ENCODE data around the gene DES.
"Not testable (repeated sequence)": the region's sequence is repeated elsewhere in the genome, so short reads cannot be mapped to it uniquely, and the experiment has no call there.

DES gene

DNA sequence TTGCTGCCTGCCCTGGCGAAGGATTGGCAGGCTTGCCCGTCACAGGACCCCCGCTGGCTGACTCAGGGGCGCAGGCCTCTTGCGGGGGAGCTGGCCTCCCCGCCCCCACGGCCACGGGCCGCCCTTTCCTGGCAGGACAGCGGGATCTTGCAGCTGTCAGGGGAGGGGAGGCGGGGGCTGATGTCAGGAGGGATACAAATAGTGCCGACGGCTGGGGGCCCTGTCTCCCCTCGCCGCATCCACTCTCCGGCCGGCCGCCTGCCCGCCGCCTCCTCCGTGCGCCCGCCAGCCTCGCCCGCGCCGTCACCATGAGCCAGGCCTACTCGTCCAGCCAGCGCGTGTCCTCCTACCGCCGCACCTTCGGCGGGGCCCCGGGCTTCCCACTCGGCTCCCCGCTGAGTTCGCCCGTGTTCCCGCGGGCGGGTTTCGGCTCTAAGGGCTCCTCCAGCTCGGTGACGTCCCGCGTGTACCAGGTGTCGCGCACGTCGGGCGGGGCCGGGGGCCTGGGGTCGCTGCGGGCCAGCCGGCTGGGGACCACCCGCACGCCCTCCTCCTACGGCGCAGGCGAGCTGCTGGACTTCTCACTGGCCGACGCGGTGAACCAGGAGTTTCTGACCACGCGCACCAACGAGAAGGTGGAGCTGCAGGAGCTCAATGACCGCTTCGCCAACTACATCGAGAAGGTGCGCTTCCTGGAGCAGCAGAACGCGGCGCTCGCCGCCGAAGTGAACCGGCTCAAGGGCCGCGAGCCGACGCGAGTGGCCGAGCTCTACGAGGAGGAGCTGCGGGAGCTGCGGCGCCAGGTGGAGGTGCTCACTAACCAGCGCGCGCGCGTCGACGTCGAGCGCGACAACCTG is at the start of gene DES:
Gene DES (plus strand): TSS at position 223 of the 857 bp plus-strand sequence. CDS start 86 bp downstream, at position 309.
- no peak for DNase-seq (ENCODE audit: low read depth)

DNA sequence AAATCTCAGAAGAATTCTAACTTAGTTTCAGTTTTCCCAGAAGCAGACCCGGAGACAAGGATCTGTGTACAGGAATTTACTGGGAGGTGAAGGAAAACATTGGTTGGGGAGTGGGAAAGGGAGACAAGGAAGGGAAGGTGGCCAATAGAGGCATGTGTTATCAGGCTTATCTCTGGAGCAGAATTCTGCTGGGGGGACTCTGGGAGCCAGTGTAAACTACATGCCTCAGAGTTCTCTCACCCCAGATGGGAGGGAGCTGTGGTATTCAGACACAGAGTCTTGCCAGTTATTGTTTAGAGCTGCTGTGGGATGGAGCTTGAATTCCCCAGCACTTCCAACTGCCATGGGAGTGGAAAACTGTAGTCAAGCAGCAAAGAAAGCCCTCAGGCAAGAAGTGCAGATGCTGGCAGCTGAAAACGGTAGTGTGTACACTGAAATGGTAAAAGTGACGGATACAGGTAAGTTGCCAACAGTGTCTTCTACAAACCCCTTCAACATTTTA is 49.4 kb upstream of the DES start:
- DNase-seq (ENCODE audit: low read depth) = no peak

DNA sequence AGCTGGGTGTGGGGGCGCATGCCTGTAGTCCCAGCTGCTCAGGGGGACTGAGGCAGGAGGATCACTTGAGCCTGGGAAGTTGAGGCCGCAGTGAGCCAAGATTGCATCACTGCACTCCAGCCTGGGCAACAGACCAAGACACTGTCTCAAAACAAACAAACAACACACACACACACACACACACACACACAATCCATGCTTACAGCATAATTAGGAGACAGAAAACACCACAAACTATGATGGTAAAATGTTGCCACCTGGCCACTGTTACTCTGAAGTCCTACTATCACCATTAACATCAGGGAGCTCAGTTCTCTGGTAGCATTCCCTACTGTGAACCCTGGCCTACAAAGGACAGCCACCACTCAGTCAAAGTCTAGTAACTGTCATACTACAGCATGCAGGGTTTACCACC is 48.7 kb upstream of the DES start:
- DNase-seq (ENCODE audit: low read depth) = no peak

DNA sequence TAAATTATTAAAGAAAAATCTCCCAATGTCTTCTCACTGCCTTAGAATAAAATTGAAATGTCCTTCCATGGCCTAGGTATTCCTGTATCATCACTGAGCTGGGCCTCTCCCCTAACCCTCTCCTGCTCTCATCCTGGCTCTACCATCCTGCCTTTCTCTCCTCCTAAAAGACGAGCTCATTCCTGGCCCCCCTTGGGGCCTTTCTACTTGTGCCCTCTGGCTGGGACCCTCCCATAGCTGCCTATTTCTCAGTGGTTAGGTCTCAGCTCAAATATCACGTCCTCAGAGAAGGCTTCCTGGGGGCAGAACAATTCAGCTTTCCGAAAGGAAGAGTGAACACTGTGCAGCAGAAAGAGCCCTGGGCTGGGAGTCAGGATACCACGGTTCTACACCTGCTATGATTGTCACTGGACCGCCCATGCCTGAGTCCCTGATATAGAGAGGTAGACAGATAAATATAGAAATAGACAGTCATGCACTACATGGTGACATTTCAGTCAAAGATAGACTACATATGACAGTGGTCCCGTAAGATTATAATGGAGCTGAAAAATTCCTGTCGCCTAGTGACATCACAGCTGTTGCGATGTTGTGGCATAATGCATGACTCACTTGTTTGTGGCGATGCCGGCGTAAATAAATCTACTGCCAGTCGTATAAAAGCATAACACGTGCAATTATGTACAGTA is 39.9 kb upstream of the DES start:
- DNase-seq (ENCODE audit: low read depth) = no peak

DNA sequence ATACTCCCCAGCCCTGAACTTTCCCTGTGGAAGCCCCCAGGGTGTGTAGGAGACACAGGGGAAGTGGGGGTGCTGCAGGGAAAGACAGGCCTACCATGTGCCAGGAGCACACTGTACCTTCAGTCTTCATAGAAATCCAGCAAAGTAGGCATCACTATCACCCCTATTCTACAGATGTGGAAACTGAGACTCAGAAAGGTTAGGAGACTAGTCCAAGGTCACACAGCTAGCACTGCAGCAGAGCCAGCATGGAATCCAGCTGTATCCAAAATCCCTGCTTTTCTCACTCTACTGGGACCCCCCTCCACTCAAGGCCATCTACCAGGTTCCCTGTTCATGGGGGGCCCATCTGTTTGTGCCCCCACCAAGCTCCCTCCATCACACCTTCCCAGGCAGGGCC is 37.3 kb upstream of the DES start:
- no peak for DNase-seq (ENCODE audit: low read depth)

DNA sequence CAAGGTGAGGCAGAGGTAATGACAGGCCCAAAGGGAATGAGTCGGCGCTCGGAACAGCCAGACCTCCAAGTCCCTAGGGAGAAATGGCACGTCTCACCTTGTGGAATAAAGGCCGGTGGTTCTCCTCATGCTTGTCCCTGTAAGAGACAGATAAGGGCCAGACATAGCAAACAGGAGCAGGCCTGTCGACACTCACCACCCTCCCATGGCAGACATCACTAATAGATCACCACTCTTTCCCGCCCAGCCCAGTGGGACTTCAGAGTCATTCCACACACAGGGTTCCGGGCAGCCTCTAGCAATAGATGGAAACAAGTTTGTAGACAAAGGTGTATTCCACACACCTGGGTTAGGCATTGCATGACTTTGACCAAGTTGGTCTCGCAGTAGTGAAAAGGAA is 36.7 kb upstream of the DES start:
- DNase-seq (ENCODE audit: low read depth) = no peak

DNA sequence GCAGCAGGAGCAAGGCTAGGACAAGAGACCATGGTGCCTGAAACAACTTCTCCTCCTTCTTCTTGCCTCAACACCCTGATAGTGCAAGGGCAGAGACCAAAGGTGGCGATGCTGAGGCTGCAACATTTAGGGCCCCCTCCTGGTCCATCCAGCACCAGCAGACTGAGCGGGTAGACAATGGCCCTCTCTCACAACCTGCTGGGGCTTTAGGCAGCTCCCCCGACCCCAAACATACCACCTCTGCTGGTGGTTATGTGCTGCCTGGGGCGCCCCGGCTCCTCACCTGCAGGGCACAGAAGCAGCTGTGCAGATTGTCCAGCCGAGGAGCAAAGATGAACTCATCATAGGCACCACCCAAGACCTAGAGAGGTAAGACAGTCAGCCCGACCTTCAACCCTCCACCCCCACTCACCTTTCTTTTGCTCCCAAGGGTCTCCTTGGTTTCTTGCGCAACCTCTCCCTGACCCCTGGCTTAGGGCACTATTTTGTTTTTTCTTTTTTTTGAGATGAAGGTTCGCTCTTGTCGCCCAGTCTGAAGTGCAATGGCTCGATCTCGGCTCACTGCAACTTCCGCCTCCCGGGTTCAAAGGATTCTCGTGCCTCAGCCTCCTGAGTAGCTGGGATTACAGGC is 34.0 kb upstream of the DES start:
- DNase-seq (ENCODE audit: low read depth) = no peak

DNA sequence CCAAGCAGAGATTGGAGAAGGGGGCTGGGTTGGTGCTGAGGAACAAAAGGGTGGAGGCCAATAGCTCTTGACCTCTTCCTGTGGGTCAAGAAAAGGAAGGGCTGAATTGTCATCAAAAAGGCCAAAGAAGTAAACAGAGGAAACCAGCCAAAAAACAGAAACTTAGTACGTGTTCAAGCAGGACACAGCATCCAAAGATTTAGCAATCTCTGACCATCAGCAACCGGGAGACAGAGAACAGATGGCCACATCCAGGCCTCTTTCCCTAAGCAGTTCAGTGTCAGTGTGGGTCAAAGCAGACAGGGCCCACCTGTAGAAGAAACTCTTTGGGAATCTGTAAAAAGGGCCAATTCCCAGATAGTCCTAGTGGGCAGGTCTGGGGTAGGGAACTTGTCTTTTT is 33.3 kb upstream of the DES start:
- no peak for DNase-seq (ENCODE audit: low read depth)

DNA sequence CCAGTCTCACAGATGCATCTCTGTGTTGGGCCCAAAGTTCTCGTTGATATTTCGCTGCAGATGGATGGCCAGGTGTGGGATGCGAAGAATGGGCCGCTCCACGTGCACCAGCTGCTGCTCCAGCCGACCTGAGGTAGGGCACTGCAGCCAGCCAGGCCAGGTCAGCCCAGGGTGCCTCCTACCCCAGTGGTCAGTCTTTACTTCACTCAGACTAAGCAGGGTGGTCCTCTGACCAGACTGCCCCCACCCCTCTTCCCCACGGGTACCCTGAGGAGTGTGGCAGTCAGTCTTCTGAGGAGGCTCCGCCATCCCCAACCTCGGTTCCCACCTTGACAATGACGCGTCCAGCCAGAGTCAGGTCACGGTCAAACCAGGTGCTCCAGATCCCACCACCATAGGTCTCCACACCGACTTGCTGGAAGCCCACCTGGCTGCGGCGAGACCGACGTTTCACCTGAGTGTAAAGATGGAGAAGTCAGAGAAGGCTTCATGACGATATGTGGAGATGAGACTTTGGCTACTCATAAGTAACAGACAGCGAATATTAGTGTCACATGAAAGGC is 32.1 kb upstream of the DES start:
- DNase-seq (ENCODE audit: low read depth) = no peak

DNA sequence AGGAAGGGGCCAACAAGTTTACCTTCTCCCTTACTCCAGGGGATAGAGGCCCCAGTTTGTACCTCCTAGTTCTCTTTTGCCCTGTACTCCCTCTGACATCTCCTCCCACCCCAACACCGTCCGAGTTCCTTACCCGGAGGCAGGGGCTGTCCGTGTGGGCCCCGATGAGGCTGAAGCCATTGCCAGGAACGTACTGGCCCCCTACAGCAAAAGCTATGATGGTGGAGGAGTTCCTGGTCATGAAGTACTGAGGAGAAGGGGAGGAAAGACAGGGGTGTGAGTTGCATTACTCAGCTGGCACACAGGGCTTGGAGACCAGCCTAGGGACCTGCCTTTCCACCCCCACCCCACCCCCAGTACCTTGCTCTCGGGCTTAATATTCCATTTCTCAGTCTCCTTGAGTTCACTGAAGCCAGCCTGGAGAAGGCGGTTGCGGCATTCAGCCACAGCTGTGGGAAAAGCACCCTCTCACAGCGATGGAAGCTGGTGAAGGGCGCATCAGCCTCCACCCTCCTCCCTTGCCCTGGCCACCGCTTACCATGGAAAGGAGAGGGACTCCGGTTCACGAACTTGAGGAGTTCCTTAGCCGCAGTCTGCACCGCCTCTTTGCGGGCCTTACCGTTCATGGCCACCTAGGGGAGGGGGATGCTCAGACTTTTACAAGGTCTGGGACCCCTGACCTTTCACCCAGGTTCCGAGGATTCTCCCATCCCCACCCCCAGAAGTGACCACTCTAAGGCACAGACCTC is 31.5 kb upstream of the DES start:
- DNase-seq (ENCODE audit: low read depth) = no peak

DNA sequence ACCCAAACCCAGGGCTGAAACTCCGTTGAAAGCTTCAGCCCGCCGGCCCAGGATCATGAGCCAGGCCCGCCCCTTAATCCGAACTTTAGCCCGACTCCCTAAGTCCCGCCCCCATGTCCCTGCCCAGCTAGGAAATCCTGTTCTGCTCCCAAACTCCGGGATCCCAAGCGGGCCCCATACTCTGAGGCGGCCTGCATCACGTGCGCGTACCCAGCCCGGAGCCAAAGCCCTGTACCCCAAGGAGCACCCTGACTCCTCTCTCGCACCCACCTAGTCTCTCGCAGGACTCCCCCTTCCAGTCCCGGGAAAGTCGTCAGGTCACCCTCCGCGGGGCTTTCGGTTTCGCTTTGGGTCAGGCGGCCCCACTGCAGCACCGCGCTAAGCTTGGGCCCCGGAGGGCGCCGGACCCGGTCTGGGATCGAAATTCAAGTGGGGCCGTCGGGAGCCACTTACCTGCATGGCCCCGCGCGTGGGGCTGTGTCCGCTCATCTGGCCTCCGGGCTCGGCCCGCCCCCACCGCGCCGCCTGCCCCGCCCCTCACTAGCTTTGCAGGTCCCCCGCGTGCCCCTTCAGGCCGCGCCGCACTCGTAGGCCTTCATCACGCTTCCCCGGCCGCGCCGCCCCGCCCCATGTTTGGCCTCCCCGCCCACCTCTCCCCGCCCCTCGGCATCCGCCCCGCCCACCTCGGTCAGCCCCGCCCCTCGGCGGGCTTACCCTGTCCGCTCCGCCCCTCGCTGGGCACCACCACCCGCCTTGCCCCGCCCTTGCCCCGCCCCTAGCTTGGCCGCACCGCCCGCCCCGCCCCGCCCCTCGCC is 30.7 kb upstream of the DES start, which contains the start of gene DNPEP:
Gene DNPEP (minus strand): TSS at position 607 of the 815 bp plus-strand sequence. CDS start 118 bp downstream, at position 489.
- DNase-seq (ENCODE audit: low read depth) = peak; percentile 92

DNA sequence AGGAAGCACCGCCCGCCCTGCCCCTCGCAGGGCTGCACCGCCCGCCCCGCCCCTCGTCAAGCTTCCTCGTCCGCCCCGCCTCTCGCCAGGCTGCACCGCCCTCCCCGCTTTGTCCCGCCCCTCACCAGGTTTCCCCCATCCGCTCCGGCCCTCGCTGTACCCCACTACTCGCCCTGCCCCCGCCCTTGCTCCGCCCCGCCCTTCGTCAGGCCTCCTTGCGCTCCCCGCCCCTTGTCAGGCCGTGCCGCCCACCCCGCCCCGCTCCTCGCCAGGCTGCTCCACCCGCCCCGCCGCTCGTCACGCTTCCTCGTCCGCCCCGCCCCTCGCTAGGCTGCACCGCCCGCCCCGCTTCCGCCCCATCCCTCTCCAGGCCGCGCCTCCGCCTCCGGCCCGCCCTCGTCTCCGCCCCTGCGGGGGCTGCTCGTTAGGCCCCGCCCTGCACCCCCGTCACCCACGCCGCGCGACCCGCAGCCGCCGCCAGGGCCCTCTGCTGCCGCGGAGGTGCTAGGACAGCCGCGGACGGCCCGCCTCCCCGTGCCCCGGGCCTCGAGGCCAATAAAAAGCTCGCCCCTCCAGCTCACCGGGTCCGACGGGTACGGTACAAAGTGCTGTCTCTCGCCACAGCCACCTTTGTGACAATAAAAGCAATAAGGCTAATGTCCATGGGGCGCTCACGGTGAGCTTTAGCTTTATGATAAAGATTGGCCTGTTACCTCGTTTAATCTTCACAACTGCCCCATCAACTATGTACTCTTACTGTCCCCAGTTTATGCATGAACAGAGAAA is 29.9 kb upstream of the DES start:
- peak; percentile 98 for DNase-seq (ENCODE audit: low read depth)

DNA sequence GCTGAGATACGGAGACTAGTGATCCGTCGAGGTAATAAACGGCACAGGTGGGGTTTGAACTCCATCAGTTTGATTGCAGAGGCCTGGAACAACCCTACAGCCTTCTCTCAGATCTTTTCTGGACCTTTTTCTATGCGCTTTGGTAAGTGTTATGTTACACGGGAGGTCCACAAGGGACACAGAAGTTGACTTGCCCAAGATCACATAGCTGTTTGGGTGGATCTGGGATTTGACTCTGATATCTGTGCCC is 29.3 kb upstream of the DES start:
- no peak for DNase-seq (ENCODE audit: low read depth)

DNA sequence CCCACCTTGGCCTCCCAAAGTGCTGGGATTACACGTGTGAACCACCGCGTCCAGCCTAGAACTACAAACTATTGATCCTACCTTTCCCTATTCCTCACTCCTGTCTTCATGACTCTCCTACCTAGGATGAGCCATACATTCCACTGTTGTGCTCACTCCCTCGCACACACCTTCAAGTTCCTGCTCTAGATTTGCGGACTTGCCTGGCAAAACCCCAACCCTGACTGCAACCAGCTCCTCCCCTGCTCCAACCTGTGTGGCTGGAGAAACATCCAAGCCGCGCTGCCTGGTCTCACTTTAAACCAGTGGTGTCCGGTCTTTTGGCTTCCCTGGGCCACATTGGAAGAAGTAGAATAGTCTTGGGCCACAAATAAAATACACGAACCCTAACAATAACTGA is 25.4 kb upstream of the DES start:
- DNase-seq (ENCODE audit: low read depth) = no peak

DNA sequence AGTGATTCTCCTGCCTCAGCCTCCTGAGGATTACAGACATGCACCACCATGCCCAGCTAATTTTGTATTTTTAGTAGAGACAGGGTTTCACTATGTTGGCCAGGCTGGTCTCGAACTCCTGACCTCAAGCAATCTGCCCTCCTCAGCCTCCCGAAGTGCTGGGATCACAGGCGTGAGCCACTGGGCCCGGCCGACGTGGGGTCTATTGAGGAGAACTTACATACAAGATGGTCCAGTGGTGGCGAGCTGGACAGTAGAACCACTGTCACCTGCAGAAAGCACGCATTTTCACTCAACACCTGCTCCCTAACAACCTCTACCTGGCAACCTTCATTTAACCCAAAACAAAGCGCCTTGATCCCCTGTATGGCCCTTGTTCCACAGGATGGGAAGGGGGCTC is 23.1 kb upstream of the DES start:
- DNase-seq (ENCODE audit: low read depth) = not testable (repeated sequence)

DNA sequence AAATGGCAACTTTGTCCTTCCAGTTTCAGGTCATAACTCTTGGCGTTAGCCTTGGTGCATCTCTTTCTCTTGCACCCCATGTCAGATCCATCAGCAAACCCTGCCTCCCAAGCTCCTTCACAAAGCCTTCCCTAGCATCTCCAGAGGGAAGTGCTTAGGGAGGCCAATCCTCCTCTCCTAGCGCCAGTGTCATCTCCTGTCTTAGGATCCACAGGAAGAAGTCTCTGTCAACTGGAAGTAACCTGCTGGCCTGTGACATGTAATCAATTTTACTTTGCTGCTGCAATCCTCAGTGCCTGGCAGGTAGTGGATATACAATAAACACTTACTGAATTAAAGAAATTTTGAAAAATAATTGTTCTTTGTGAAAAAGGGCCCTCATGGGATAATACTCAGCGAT is 22.6 kb upstream of the DES start:
- DNase-seq (ENCODE audit: low read depth) = no peak

DNA sequence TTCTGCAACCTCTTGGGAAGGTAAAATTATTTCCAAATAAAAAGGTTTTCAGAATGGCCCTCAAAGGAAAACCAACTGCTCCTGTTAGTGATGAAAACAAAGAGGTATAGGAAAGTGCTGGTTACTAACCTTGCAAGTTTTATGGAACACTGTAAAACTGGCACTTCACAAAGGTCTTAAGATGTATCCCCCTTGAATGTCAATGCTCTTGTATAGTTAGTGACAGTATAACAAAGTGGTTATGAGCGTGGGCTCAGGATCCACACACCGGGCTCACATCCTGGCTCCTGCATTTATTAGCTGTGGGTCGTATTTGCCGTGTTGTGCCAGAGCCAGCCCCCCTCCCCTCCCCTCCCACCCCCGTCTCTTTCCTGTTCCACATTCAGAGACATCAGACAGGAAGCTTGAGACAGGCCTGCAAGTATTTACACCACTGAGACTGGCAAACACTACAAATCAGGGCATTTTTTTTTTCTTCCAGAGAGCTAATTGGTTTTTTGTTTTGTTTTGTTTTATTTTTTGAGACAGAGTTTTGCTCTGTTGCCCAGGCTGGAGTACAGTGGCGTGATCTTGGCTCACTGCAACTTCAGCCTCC is 21.2 kb upstream of the DES start:
- DNase-seq (ENCODE audit: low read depth) = no peak

DNA sequence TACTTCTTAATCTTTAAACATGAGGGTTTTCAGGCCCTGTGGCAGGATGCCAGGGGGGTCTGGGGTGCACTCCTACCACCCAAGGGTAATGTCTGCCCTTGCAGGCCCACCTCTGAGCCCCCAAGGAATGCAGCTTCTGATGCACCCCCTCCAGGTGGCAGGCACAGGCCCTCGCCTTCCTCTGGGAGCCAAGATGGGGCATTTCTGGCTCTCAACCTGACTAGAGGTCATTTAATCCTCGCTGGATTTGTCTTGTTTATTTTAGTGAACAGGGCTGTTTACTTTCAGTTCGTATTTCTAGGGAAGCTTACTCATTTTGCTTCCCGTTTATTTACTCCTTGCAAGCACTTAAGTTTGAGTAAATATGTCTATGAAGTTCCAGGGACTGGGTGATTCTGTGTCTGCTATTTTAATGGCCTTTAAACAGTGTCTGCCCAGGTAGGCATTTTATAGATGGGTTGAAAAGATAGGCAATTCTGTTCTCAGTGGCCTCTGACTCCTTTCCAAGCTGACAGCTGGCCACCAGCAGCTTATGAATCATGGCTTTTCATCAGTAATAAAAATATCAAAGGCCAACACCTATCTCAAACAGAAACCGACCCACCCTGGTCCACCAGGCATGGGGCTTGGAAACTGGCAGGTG is 19.3 kb upstream of the DES start:
- no peak for DNase-seq (ENCODE audit: low read depth)

DNA sequence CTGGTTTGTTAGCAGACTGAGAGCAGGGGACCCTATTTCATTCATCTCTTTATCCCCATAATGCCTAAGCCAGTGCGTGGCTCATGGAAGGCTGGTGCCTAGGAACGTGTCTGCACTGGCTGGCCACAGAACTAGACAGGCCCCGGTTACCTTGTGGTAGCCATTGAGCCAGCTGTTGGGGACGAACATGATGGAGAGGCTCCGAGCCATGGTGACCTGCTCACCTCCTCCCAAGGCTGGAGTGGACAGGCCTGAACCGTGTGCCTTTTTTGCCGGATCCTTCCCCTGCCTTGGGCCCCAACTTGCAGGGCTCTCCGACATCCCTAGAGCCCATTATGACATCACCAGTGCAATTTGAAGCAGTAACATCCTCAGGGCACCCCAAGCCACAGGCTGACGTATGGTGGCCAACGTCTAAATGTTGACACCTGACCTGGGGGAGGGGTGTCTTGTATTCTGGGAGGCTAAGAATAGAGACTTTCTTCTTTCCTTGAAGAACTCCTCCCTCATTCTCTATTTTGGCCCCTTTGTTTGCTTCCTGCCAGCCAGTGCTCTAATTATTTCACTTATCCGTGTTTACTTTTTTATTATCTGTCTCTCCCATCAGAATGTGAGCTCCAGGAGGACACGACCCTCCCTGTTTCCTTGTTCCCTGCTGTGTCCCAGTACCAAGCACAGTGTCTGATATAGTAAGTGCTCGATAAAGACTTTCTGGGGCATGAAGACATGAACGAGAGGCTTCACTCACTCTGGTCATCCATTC is 18.3 kb upstream of the DES start:
- DNase-seq (ENCODE audit: low read depth) = no peak
